Hepatocyte (in vitro differentiated cells): Measurements from ENCODE around the gene CA11. TPM values are rescaled to one million over a fixed set of nuclear protein-coding genes. Genes with fewer than 3 reads are reported as not detected.

Experiments
- DNase-seq: peaks from one replicate; pipeline ENCODE4 v3.0.0-alpha.2; 2016; ENCODE audit warnings: low spot score
- H2AFZ ChIP-seq: fragments of 200-600 bp; sonication (generic); 2 replicates; pipeline ENCODE4 v1.6.0; 2016; ENCODE audit warnings: antibody characterized with exemption, mild to moderate bottlenecking
- H3K27ac ChIP-seq: fragments of 200-600 bp; sonication (generic); 2 replicates; pipeline ENCODE4 v1.5.1; 2016; ENCODE audit warnings: mild to moderate bottlenecking
- H3K27me3 ChIP-seq: fragments of 200-600 bp; sonication (generic); 2 replicates; pipeline ENCODE4 v1.6.1; 2016
- H3K36me3 ChIP-seq: fragments of 200-600 bp; sonication (generic); replicated peaks from 2 replicates; pipeline ENCODE4 v1.5.1; 2016; ENCODE audit warnings: low read depth; ENCODE audit not compliant: insufficient read depth
- H3K4me1 ChIP-seq: fragments of 200-600 bp; sonication (generic); 2 replicates; pipeline ENCODE4 v1.5.1; 2016; ENCODE audit warnings: mild to moderate bottlenecking, moderate library complexity; ENCODE audit not compliant: insufficient read depth
- H3K4me2 ChIP-seq: fragments of 200-600 bp; sonication (generic); 2 replicates; pipeline ENCODE4 v1.6.0; 2016
- H3K4me3 ChIP-seq: fragments of 200-600 bp; sonication (generic); 2 replicates; pipeline ENCODE4 v1.5.1; 2016; ENCODE audit warnings: mild to moderate bottlenecking
- H3K79me2 ChIP-seq: fragments of 200-600 bp; sonication (generic); 2 replicates; pipeline ENCODE4 v1.6.0; 2017; ENCODE audit warnings: mild to moderate bottlenecking
- H3K9me2 ChIP-seq: fragments of 200-600 bp; sonication (generic); replicated peaks from 2 replicates; pipeline ENCODE4 v1.6.0; 2017; ENCODE audit warnings: mild to moderate bottlenecking; ENCODE audit not compliant: insufficient read depth
- H3K9me3 ChIP-seq: fragments of 200-600 bp; sonication (generic); 2 replicates; pipeline ENCODE4 v1.5.1; 2016; ENCODE audit warnings: low read depth, mild to moderate bottlenecking
- H4K20me1 ChIP-seq: fragments of 200-600 bp; sonication (generic); 2 replicates; pipeline ENCODE4 v1.6.0; 2016; ENCODE audit warnings: mild to moderate bottlenecking; ENCODE audit not compliant: insufficient read depth, poor library complexity, severe bottlenecking
- CTCF ChIP-seq: fragments of 200-600 bp; sonication (generic); IDR thresholded peaks from 2 replicates; pipeline ENCODE4 v1.5.1; 2016; ENCODE audit warnings: antibody characterized with exemption, mild to moderate bottlenecking; ENCODE audit not compliant: poor library complexity
- EZH2 ChIP-seq: fragments of 200-600 bp; sonication (generic); IDR thresholded peaks from 2 replicates; pipeline ENCODE4 v1.6.1; 2016; ENCODE audit warnings: antibody characterized with exemption, mild to moderate bottlenecking, borderline replicate concordance
- EZH2phosphoT487 ChIP-seq: fragments of 200-600 bp; sonication (generic); IDR thresholded peaks from one replicate; pipeline ENCODE4 v1.6.1; 2018; ENCODE audit warnings: antibody characterized with exemption, mild to moderate bottlenecking, low read depth, moderate library complexity; ENCODE audit not compliant: unreplicated experiment, severe bottlenecking
- WGBS: methylation state at CpG from one replicate; pipeline ENCODE4 v1.1.6; 2016; ENCODE audit warnings: low lambda C conversion rate; ENCODE audit errors: missing lambda C conversion rate; 5-methylcytosine and 5-hydroxymethylcytosine counted together
- polyA plus RNA-seq: library from polyadenylated mRNA; unstranded; fragments of >200 nt; fragmentation: Nextera tagmentation; extraction: Ambion mirVana; gene quantifications from 2 replicates; pipeline ENCODE4 v1.2.1, GENCODE V29; 2016
- total RNA-seq: library from RNA; depleted of rRNA; stranded (reverse); fragments of >200 nt; gene quantifications from 2 replicates; pipeline ENCODE4 v1.2.3, GENCODE V29; 2014

Gene CA11
- total and polyA plus RNA-seq, 2 experiments from 2014 or later, result 12.0 to 43.6 TPM

GRCh38 chr19:48596237-48596636 is 49.8 kb downstream of the CA11 start:
- H3K27me3 ChIP-seq, result no peaks in the 10 kb centered on the region
- no peak overlapping the region for H2AFZ ChIP-seq
- no peak overlapping the region for H3K27ac ChIP-seq
- no peaks in the 10 kb centered on the region for H3K9me2 ChIP-seq
- DNase-seq, result no peak
- H3K4me2 ChIP-seq, result no peak overlapping the region
- no peaks in the 10 kb centered on the region for H3K36me3 ChIP-seq
- H3K4me1 ChIP-seq, result no peaks in the 10 kb centered on the region
- TF ChIP-seq EZH2phosphoT487, result no peak
- no peak for TF ChIP-seq CTCF
- TF ChIP-seq EZH2, result no peak
- no peak overlapping the region for H3K4me3 ChIP-seq
- 87% methylated on average over 3 of the region's 4 CpGs for WGBS
- no peaks in the 10 kb centered on the region for H3K9me3 ChIP-seq
- no peaks in the 10 kb centered on the region for H4K20me1 ChIP-seq
- H3K79me2 ChIP-seq, result no peaks in the 10 kb centered on the region

- Histone ChIP-seq H3K27me3 (no peaks in the 10 kb centered on the region), H3K79me2 (no peaks in the 10 kb centered on the region), H3K36me3 (no peaks in the 10 kb centered on the region), H4K20me1 (no peaks in the 10 kb centered on the region), H3K9me2 (no peaks in the 10 kb centered on the region), H3K27ac (no peak overlapping the region), H3K9me3 (no peaks in the 10 kb centered on the region), H3K4me1 (no peaks in the 10 kb centered on the region), H3K4me2 (no peak overlapping the region), H3K4me3 (no peak overlapping the region), H2AFZ (no peak overlapping the region)
- 88% methylated on average over 6 of the region's 6 CpGs for WGBS
- DNase-seq, result no peak
- no peak for TF ChIP-seq EZH2phosphoT487
- TF ChIP-seq CTCF, result no peak
- TF ChIP-seq EZH2, result no peak
Measured at GRCh38 chr19:48595833-48596232, 50.2 kb downstream of the CA11 start.

DNA sequence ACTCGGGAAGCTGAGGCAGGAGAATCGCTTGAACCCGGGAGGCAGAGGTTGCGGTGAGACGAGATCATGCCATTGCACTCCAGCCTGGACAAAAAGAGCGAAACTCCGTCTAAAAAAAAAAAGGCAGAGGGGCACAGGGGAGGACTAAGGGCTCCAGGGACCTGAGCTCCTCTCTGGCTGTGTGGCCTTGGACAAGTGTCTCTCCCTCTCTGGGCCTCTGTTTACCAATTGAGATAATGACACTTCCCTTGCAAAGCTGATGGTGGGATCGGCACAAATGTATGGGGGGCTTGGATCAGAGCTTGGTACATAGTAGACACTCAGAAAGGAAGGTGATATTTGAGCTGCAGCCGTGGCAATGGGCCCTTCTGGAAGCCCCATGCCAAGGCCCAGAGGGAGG is 50.8 kb downstream of the CA11 start:
- H3K9me2 ChIP-seq, result no peaks in the 10 kb centered on the region
- no peaks in the 10 kb centered on the region for H3K4me1 ChIP-seq
- no peak overlapping the region for H3K4me3 ChIP-seq
- H3K4me2 ChIP-seq, result no peak overlapping the region
- H2AFZ ChIP-seq, result no peak overlapping the region
- TF ChIP-seq EZH2phosphoT487, result no peak
- no peak for TF ChIP-seq EZH2
- no peak for TF ChIP-seq CTCF
- H3K36me3 ChIP-seq, result no peaks in the 10 kb centered on the region
- no peaks in the 10 kb centered on the region for H3K79me2 ChIP-seq
- 89% methylated on average over 9 of the region's 9 CpGs for WGBS
- no peaks in the 10 kb centered on the region for H3K27me3 ChIP-seq
- H4K20me1 ChIP-seq, result no peaks in the 10 kb centered on the region
- no peak overlapping the region for H3K27ac ChIP-seq
- no peak for DNase-seq
- H3K9me3 ChIP-seq, result no peaks in the 10 kb centered on the region

GRCh38 chr19:48591021-48591420 is 55.0 kb downstream of the CA11 start:
- TF ChIP-seq EZH2, result no peak
- TF ChIP-seq CTCF, result no peak
- no peak for TF ChIP-seq EZH2phosphoT487
- no peak for DNase-seq
- H3K79me2 ChIP-seq, result no peaks in the 10 kb centered on the region
- no peak overlapping the region for H3K27ac ChIP-seq
- H3K4me1 ChIP-seq, result no peaks in the 10 kb centered on the region
- no peak overlapping the region for H2AFZ ChIP-seq
- H4K20me1 ChIP-seq, result no peaks in the 10 kb centered on the region
- no peaks in the 10 kb centered on the region for H3K36me3 ChIP-seq
- no peak overlapping the region for H3K4me3 ChIP-seq
- WGBS, result 82% methylated on average over 5 of the region's 5 CpGs
- no peaks in the 10 kb centered on the region for H3K9me2 ChIP-seq
- H3K9me3 ChIP-seq, result no peaks in the 10 kb centered on the region
- no peak overlapping the region for H3K4me2 ChIP-seq
- no peaks in the 10 kb centered on the region for H3K27me3 ChIP-seq
